Measurements from ENCODE around the gene TGM6. TPM values are rescaled to one million over a fixed set of nuclear protein-coding genes. Genes with fewer than 3 reads are reported as not detected.

The TGM6 gene
- total RNA-seq, 1 experiment from 2014 or later: not detected

DNA sequence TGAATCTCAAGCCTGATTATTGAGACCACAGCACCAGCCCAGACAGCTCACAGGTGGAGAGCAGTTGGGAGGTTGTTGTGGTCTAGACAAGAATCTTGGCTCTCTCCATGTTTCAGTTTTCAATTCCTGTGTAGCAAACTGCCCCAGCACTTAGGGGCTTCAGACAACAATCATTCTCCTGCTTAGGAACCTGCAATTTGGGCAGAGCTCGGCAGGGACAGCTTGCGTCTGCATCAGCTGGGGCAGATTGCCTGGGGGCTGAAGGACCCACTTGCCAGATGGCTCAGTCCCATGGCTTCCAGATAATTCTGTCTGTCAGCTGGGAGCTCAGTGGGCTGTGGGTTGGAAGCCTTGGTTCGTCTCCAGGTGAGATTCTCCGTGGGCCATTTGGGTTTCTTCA is 6.9 kb downstream of the TGM6 start (continued):
- TF ChIP-seq ZNF317 (CRISPR knock-in tag; IDR thresholded peaks at IDR 0.05; ENCODE audit: borderline replicate concordance, low read depth) (no peak), SP1 (CRISPR knock-in tag; conservative IDR thresholded peaks at IDR 0.05) (no peak), FOXK1 (CRISPR knock-in tag; IDR thresholded peaks at IDR 0.05) (no peak), TCF7 (CRISPR knock-in tag; IDR thresholded peaks at IDR 0.05; ENCODE audit: low read depth) (no peak)
- TF ChIP-seq, protein P1, sequence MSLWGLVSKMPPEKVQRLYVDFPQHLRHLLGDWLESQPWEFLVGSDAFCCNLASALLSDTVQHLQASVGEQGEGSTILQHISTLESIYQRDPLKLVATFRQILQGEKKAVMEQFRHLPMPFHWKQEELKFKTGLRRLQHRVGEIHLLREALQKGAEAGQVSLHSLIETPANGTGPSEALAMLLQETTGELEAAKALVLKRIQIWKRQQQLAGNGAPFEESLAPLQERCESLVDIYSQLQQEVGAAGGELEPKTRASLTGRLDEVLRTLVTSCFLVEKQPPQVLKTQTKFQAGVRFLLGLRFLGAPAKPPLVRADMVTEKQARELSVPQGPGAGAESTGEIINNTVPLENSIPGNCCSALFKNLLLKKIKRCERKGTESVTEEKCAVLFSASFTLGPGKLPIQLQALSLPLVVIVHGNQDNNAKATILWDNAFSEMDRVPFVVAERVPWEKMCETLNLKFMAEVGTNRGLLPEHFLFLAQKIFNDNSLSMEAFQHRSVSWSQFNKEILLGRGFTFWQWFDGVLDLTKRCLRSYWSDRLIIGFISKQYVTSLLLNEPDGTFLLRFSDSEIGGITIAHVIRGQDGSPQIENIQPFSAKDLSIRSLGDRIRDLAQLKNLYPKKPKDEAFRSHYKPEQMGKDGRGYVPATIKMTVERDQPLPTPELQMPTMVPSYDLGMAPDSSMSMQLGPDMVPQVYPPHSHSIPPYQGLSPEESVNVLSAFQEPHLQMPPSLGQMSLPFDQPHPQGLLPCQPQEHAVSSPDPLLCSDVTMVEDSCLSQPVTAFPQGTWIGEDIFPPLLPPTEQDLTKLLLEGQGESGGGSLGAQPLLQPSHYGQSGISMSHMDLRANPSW (CRISPR knock-in tag; conservative IDR thresholded peaks at IDR 0.05; ENCODE audit: low read depth): no peak
- TF ChIP-seq, protein P2, sequence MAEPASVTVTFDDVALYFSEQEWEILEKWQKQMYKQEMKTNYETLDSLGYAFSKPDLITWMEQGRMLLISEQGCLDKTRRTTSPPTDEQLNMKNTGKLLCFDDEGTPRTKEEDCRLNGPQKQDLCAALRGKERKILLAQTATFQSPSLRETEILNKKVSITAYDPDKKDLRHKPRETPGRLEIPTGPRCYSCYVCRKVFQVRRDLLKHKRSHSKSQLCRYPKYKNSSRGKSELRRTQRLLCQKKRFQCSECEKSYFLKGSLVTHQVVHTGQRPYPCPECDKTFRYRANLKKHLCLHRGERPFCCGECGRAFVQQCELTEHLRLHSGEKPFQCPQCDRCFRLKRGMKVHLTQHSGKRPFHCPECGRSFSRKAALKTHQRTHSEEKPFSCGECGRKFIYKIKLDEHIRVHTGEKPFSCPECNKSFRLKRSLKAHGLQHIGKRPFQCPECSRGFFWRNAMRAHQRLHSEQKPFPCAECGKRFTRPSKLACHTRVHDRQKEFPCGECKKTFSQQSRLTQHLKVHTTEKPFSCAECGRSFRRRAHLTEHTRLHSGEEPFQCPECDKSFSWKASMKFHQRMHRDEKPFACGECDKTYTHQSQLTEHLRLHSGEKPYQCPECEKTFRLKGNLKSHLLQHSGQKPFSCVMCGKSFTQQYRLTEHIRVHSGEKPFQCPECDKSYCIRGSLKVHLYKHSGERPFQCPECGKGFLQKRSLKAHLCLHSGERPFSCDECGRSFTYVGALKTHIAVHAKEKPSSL (CRISPR knock-in tag; conservative IDR thresholded peaks at IDR 0.05): no peak
- TF ChIP-seq, protein P3, sequence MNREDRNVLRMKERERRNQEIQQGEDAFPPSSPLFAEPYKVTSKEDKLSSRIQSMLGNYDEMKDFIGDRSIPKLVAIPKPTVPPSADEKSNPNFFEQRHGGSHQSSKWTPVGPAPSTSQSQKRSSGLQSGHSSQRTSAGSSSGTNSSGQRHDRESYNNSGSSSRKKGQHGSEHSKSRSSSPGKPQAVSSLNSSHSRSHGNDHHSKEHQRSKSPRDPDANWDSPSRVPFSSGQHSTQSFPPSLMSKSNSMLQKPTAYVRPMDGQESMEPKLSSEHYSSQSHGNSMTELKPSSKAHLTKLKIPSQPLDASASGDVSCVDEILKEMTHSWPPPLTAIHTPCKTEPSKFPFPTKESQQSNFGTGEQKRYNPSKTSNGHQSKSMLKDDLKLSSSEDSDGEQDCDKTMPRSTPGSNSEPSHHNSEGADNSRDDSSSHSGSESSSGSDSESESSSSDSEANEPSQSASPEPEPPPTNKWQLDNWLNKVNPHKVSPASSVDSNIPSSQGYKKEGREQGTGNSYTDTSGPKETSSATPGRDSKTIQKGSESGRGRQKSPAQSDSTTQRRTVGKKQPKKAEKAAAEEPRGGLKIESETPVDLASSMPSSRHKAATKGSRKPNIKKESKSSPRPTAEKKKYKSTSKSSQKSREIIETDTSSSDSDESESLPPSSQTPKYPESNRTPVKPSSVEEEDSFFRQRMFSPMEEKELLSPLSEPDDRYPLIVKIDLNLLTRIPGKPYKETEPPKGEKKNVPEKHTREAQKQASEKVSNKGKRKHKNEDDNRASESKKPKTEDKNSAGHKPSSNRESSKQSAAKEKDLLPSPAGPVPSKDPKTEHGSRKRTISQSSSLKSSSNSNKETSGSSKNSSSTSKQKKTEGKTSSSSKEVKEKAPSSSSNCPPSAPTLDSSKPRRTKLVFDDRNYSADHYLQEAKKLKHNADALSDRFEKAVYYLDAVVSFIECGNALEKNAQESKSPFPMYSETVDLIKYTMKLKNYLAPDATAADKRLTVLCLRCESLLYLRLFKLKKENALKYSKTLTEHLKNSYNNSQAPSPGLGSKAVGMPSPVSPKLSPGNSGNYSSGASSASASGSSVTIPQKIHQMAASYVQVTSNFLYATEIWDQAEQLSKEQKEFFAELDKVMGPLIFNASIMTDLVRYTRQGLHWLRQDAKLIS (CRISPR knock-in tag; IDR thresholded peaks at IDR 0.05; ENCODE audit: borderline replicate concordance): no peak

DNA sequence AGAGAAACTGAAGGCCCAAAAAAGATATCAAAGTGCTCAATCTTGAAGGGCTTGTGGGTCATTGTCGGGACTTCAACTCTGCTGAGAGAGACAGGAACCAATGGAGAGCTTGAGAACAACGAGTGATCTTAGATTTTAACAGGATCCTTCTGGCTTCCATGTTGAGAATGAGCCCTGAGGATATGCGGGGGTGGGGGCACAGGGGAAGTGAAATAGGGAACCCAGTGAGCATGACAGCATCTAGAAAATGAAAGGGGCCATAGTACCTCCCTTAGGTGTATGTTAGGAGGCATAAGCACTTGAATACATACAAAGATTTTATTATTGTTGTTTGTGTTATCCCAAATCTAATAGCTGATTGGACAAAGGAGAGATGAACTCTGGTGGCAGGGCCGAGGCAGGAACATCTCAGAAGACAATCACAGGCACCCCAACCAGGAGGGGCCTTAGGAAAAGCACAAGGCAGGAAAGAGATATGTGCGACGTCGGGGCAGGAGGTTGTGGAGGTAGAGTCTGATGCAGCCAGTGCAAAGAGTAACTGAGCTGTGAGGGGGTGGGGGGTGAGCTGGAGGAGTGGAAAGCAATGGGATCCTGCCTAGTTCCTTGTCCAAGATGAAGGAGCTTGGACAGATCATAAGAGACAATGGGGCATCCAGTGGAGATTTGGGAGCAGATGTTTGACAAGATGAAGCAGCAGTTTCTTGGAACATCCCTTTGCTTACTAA is 10.4 kb downstream of the TGM6 start:
- H3K36me3 Mint-ChIP-seq: no peaks in the 10 kb centered on the region; the same call in 1 of the 2 replicates
- CTCF ChIA-PET: interaction anchor here (1.0 kb wide), 1 partner anchor 183 kb away, joined by 3 read pairs; no protein-coding TSS in a partner anchor
- TF ChIP-seq, protein P4, sequence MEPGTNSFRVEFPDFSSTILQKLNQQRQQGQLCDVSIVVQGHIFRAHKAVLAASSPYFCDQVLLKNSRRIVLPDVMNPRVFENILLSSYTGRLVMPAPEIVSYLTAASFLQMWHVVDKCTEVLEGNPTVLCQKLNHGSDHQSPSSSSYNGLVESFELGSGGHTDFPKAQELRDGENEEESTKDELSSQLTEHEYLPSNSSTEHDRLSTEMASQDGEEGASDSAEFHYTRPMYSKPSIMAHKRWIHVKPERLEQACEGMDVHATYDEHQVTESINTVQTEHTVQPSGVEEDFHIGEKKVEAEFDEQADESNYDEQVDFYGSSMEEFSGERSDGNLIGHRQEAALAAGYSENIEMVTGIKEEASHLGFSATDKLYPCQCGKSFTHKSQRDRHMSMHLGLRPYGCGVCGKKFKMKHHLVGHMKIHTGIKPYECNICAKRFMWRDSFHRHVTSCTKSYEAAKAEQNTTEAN (CRISPR knock-in tag; IDR thresholded peaks at IDR 0.05): no peak
- no peak for TF ChIP-seq FOXJ3 (CRISPR knock-in tag; IDR thresholded peaks at IDR 0.05; ENCODE audit: borderline replicate concordance)
- TF ChIP-seq, protein P5, sequence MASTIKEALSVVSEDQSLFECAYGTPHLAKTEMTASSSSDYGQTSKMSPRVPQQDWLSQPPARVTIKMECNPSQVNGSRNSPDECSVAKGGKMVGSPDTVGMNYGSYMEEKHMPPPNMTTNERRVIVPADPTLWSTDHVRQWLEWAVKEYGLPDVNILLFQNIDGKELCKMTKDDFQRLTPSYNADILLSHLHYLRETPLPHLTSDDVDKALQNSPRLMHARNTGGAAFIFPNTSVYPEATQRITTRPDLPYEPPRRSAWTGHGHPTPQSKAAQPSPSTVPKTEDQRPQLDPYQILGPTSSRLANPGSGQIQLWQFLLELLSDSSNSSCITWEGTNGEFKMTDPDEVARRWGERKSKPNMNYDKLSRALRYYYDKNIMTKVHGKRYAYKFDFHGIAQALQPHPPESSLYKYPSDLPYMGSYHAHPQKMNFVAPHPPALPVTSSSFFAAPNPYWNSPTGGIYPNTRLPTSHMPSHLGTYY (CRISPR knock-in tag; IDR thresholded peaks at IDR 0.05): no peak
- TF ChIP-seq, protein P3 (CRISPR knock-in tag; IDR thresholded peaks at IDR 0.05; ENCODE audit: borderline replicate concordance): no peak
- no peak for TF ChIP-seq ZNF121 (CRISPR knock-in tag; IDR thresholded peaks at IDR 0.05)
- TF ChIP-seq, protein P6, sequence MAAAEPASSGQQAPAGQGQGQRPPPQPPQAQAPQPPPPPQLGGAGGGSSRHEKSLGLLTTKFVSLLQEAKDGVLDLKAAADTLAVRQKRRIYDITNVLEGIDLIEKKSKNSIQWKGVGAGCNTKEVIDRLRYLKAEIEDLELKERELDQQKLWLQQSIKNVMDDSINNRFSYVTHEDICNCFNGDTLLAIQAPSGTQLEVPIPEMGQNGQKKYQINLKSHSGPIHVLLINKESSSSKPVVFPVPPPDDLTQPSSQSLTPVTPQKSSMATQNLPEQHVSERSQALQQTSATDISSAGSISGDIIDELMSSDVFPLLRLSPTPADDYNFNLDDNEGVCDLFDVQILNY (CRISPR knock-in tag; IDR thresholded peaks at IDR 0.05): no peak
- no peak for TF ChIP-seq ZNF317 (CRISPR knock-in tag; IDR thresholded peaks at IDR 0.05; ENCODE audit: borderline replicate concordance, low read depth)
- no peak for TF ChIP-seq ZNF219 (CRISPR knock-in tag; IDR thresholded peaks at IDR 0.05; ENCODE audit: borderline replicate concordance)
- no peak for TF ChIP-seq MXD4 (CRISPR knock-in tag; IDR thresholded peaks at IDR 0.05; ENCODE audit: borderline replicate concordance)
- TF ChIP-seq GRHL2 (CRISPR knock-in tag; IDR thresholded peaks at IDR 0.05; ENCODE audit: insufficient replicate concordance, severe bottlenecking): no peak
- no peak for TF ChIP-seq NFE2L1 (CRISPR knock-in tag; IDR thresholded peaks at IDR 0.05)
- TF ChIP-seq, protein P7, sequence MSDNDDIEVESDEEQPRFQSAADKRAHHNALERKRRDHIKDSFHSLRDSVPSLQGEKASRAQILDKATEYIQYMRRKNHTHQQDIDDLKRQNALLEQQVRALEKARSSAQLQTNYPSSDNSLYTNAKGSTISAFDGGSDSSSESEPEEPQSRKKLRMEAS (CRISPR knock-in tag; IDR thresholded peaks at IDR 0.05): no peak

More for the DNA sequence above, 10.4 kb downstream of the TGM6 start:
- no peaks in the 10 kb centered on the region; the same call in 1 of the 2 replicates for H3K27me3 Mint-ChIP-seq (ENCODE audit: low read depth)
- peaks cover 26% of the 10 kb centered on the region for H3K9me3 Mint-ChIP-seq
- ATAC-seq: no peak
- POLR2A ChIA-PET: no interaction called here
- no peak overlapping the region for H3K27ac Mint-ChIP-seq
- H3K4me3 Mint-ChIP-seq: no peak overlapping the region
- no peaks in the 10 kb centered on the region for H3K4me1 Mint-ChIP-seq
- DNase-seq (ENCODE audit: low spot score): no peak

Measured in WTC11 (cell line).